Activated CD8-positive, alpha-beta memory T cell treated with anti-CD3 and anti-CD28 coated beads, Interleukin-2, amount 50 U/mL, for 48 hours (primary cell): ENCODE data around the gene CA5A.
"Not testable (repeated sequence)": the region's sequence is repeated elsewhere in the genome, so short reads cannot be mapped to it uniquely, and the experiment has no call there.

Source experiments
- DNase-seq: peaks from one replicate; pipeline ENCODE4 v3.0.0-alpha.2; 2020

The CA5A gene

DNA sequence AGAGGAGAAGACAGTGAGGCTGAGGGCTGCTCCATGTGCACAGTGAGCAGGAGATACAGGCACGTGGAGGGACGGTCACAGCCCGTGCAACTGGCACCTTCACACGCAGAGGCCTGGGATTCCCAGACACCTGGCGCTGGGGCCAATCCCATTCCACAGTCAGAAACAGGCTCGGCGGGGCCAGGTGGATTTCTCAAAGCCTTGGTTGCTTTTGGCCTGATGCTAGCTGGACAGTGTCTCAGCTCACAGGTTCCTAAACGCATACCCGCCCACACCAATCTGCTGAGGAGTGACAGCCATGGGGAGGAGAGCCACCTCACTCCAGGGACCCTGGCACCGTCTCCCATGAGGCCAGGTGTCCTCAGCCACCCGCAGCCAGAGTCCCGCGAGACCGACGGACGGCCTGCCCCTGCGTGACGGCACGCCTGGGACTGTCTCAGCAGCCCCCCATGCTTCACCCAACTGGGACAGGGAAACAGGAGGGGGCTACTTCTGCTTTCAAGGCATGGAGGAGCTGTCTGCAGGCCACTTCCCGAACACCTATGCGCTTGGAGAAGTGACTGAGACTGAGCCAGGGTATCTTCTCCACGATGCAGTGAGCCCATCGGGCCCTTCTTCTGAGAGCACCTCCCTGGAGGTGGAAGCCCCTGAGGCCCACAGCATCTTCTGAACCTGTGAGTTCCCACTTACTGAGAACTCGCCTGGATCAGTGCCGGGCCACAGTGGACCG lies 73.6 kb downstream of the CA5A start:
- not testable (repeated sequence) for DNase-seq

DNA sequence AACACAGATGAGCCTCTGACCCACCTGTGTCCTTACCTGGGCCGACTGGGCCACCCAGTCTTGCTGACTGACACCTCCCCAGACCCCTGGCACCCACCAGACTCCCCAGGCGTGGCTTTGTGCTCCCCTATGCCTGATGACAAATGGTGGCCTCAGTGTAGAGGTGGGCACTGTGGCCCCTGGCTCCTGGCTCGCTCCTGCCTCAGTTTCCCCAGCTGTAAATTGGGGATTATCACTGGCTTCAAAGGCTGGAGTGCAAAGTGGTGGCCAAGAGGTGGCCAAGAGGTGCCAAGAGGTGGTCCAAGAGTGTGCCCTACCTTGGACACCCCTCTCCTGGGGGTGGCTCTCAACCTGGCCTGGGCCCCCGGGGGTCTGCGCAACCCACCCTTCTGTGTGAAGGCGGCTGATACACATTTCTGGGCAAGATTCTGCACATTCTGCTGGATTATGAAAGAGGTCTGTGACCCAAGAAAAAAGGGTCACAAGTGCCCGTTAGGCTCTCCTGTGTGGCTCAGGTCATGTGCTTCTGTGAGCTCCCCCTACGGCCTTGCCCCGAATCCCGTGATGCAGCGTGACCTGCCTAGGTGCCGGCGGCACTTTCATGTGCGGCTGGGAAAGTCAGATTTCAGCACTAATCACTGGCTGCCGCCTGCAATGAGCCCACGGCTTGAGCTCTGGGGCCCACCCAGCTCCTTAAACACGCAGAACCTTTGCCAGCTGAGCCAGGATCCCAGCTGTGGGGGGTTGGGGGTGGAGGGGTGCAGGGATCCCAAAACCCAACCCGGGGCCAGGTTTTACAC lies 74.8 kb downstream of the CA5A start:
- not testable (repeated sequence) for DNase-seq

DNA sequence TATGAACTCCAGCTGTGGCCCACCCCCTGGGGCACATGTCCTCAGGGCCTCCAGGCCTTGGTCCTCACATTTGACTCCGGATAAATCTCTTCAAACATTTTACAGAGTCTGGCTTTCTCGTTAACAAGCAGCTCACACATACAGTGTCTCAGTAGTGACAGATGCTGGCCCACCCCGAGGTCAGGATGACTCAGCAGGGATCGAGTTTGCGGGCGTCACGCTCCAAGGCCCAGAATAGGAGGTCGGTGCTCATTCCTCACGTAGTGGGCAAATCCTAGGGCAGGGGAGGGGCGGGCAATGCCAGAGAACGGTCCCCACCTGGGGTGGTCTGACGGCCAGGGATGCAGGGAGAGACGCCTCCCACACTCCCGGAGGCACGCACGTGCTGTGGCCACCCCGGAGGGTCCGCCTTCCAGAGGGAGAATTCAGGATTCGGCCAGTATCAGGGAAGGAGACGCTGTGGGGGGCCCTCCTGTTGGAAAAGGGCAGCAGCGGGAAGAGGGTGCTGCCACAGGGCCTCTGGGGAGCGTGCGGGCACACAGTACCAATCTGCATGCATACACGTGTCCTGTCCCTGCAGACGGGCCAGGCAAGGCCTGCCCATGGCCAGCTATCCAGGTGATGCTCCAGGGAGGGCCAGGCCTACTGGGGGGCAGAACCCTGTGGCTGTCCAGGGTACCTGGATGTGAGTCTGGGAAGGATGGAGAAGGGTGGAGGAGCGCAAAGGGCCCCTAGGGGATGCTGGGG lies 75.6 kb downstream of the CA5A start:
- no peak for DNase-seq

DNA sequence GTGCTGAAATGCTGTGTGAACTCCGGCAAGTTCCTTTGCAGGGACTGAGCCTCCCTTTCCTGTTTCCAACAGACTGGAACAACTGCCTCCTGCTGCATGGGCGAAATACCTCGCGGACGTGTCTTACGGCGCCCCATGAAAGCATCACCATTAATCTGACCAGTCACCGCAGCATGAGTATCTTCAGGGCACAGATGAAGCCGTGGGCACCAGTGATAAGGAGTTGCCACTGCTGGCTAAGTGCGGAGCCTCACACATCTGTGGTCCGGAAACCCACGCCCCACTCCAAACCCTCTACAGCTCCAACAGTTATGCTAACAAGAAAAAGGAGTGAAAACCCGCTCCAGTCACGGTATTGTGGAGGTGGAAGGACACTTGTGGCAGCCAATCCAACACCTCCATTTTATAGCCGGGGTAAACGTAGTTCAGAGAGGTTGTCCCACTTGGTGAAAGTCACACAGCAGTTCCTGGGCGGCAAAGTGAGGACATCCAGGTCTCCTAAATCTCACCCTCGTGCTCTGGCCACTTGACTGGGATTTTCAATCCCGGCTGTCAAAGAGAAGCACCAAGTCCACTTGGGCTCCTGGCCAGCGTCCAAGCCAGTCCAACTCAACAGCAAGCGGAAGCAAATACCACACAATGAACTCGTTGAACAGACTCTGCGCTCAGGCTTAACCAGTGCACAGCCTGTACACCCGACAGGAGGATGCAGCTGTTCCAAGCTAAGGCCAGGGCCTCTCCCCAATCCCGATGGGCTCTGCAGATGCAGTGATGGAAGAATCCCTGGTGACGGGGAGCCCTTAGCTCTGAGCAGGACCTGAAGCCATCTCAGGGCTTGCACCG lies 78.0 kb downstream of the CA5A start:
- not testable (repeated sequence) for DNase-seq

DNA sequence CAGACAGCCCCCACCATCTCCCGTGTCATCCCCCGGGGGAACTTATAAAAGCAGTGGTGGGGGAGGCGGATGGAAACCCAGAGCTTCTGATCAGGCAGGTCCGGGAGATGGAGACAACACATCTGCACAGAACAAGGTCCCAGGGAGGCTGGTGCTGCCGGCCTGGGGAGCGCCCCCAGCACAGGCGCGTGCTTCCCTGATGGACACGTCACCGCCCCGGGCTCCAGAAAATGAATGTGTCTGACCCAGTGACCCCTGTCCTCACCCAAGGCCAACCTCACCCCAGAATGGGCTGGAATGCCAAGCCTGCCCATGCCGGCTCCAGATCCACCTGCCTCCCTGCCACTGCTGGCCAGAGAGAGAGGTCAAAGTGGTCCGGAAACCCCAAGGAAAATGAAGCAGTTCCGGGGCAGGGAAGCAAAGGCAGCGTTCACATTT lies 79.5 kb downstream of the CA5A start:
- DNase-seq, result no peak

DNA sequence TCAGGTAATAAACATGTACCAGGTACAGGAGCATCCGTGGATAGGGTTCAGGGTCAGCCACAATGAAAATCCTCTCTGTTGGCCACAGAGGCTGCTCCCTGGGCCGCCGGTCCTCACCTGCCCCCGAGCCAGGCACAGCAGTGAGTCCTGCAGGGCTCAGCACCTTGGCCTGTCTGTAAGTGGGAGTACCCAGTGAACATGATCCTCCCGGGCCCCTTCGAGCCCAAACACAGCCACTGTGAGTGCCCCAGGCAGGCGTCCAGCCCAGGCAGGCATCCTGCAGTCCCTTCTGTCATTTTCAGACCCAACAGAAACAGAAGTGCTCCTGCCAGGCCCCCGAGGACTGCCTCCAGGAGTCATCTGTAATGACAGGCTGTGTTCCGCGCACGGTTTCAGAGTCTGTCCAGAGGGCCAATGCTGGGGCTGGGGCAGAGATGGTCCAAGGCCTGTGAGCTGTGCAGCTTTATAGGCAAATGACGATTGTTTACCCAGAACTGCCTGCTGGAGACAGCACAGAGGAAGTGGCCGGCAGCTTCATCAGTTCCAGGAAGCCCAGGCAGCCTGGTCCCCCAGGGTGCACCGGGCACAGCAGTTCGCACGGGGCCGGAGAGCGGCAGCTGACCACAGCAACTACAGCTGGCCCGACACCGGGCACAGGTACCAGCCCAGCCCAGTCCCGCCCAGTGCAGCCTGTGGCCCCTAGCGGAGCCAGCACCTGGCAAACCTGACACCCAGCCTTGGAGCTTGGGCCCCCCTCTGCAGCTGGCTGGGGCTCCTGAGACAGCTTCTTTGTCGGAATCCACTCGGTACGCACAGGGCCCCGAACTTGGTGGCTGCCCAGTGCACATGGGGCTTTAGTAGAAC lies 80.2 kb downstream of the CA5A start:
- DNase-seq, result no peak

DNA sequence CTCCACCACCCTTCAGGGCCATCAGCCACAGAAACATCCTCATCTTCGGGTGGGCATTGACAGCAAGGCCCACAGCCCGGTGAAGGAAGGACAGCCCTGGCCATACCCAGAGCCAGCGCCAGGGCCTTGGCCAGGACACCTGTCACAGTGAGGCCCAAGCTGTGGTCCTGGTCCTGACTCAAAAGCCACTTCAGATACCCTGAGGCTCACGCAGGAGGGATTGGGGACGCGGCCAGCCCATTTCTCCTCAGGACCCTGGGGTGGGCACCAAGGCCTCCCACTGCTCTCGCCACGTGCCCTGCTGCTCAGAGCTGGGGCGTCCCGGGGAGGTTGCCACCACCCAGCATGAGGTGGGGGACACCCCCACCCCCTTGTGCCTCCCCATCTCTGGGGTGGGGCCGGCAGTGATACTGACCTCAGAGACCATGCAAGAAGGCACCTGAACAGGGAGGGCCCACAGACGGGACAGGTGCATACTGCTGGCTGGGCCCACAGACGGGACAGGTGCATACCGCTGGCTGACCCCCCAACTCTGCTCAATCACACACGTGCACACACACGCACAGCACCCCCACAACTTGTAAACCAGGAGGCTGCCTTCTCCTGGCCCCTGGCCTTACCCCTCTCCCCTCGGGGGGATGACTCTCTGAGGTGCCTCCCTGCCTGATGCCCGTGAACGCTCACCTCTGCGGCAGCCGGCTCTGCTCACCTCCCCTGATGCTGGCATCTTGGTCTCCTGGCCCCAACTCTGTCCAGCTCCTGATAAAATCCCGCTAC lies 81.2 kb downstream of the CA5A start:
- no peak for DNase-seq

DNA sequence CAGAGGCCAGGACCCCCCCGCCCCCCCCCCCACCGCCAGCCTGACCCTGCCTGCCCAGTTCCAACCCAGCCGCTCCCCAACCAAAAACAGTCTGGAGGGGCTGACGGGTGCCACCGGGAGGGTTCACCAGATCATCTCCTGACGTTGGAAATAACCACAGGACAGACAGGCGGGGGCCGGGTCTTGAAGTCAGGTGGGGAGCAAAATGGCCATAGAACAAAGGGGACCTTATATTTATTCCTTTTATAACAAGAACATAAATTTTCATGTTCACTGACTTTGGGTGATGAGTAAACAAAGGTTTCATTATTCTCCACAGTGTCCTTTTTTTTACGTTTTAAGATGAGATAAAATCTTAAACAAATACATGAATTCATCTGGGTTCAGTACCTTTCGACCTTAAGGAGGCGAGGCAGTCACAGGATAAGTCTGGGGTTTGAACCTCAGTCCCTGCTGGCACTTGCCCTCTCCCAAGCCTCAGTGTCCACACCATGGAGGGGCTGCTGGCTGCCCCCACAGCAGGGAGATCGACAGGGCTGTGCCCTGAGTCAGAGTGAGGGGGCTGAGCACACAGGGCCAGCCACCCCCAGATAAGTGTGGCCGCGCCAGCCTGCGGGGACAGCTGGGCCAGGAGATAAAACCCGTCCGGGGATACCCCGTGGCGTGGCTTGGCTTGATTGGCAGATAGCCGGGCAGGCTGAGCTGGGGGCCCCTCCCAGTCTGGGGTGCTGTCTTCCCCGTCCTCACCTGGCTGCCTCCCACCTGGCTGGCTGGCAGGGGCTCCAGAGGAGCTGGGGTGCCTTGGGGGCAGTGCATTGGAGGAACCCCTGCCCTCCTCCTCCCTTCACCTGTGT lies 82.0 kb downstream of the CA5A start:
- no peak for DNase-seq

DNA sequence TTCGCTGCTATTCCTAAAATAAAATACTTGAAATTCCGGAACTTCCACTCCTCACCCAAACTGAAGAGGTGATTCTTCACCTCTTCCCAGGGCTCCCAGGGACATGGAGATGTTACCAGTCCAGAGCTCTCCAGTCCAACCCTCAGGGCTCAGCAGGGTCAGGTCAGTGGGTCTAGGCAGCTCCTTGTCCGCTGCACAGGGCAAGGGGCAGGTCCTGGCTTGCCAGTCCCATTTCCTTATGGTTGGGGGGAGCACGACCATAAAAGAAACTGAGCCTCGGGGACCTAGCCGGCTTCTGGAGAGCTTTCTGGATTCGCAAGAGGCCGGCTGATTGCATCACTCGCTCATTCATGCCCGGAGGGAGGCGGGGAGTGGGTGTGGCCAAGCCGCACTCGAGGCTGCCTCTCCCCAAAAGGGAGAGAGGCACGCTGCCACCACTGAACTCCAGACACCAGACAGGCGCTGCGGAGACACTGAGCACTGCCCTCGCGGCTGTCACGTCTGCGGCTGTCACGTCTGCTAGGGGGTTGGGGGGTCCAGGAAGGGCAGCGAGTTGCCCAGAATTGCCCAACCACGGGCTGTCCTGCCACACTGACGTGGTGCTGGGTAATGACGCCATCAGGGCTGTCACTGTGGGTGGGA lies 82.8 kb downstream of the CA5A start:
- DNase-seq, result peak; percentile 92

DNA sequence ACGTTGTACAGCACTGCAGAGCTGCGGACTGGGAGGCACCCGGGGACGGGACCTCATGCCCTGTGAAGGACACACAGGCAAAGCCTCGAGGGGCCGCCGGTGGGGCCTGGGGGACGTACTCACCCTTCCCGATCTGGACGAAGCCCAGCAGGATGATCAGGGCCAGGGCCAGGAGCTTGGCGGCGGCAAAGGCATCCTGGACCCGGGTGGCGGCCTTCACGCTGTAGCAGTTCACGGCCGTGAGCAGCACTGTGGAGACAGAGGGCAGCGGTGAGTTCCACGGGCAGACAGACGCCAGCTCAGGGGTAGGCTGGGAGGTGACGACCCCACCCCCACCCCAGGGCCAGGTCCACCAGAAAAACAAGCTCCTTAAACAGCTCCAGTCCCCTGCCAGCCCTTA lies 84.7 kb downstream of the CA5A start:
- DNase-seq, result no peak

DNA sequence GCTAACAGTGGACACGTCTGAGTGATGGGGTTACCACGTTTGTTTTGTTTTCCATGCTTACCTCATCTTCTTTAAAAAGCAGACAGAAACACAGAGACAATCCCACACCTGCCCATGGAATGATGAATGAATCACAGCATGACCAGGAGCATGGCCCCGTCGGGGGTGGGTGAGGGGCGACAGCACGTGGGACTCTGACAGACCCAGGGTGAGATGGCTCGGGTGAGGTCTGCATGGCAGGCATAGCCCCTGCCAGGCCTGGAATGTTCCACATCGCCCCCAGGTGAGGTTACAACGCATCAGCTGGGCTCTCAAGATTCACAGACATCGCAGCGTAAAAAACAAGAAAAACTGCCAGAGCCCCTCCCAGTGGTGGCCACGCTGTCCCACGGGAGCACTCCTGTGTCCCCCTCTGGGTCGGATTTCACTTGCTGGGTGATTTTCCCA lies 85.2 kb downstream of the CA5A start:
- DNase-seq, result no peak

DNA sequence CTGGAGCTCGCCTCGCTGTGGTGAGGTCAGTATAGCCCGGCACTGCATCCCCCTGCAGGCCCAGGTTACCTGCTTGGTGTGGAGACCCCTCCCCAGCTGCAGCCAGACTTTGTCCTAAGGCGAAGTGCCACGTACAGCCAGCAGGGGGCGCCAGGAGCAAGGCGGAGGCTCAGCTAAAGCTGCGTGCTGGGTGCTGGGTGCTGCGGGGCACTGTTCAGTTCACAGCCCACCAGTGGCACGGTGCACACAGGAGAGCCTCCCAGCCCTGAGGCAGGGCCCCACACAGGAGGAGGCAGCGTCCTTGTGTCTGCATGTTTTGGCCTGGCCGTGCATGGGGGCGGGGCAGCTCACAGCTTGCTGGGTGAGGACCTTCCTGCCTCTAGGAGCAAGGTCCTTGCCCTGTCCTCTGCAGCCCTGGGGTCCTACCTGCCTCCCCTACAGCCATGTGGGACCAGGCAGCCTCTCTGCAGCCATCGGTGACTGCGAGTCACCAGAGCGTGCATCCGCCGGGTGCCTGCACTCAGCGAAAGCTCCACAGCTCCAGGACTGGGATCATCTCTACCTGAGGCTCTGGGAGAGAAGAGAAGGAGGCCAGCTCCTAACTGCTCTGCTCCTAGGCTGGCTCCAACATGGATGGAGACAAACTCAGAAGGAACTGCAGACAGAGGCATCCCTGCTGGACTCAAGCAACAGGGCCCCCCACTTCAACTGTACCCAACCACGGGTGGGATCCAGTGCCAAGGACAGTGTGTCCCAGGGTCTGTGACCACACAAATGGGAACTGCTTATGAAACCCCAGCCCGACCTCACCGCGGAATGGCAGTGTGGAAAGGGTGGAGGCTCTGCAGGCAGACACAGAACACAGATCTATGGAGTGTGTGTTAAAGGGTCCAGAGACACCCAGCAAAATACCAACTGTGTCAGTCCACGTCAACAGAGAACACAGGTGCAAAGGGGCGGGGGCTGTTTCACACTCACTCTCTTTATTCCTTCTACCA lies 86.0 kb downstream of the CA5A start:
- peak; percentile 91 for DNase-seq

DNA sequence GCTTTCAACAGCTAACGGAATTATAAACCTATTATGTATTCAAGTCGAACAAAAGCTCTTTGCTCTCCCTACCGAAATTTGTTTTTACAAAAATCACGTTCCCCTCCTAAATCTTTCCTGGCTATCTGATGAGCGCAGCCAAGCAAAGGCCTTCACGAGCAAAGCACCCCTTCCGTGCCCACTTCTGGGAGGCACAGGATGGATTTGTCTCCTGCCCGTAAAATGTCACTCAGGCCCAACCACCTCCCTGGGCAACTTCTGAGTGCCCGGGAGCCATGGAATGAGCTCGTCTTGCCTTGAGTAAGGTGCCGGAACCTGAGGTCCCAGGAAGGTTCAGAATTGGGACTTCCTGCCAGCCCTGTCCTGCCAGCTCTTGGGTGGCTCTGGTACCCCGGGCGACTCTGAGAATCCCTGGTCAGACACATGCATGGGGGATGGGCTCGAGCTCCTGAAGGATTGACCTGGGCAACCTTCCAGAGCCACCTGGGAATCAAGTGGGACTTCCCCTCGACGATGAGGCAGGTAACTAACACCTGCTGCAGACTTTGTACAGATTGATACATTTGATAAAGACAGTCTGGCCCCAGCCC lies 86.8 kb downstream of the CA5A start:
- DNase-seq, result no peak

DNA sequence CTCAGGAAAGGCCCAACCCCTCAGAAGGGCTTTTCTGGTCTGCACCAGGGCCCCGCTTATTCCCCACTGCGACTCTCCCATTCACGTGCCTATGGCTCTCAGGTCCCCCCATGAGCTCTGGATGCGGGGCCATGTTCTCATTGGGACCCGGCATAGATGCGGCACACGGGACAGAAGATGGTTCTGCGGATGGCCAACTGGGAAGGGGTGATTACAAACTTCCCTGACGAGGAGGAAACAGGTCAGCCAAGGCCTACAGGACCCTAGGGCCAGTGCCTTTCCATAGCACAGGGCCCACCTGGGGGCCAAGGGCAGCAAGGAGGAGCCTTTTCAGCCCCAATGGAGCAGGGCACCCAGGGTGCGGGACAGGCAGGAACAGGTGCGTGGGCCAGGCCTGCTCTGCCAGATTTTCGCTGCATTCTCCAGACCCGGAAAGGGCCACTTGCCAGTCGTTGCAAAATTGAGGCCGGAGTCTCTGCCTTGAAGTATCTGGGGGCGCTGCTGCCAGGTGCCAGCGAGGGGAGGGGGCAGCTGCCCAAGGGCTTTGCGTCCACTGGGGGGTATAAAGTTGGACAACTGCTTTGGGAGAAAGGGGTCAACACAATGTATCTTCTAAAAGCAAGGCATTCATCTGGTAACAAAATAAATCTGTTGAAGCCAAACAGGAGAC lies 87.5 kb downstream of the CA5A start:
- DNase-seq, result no peak

DNA sequence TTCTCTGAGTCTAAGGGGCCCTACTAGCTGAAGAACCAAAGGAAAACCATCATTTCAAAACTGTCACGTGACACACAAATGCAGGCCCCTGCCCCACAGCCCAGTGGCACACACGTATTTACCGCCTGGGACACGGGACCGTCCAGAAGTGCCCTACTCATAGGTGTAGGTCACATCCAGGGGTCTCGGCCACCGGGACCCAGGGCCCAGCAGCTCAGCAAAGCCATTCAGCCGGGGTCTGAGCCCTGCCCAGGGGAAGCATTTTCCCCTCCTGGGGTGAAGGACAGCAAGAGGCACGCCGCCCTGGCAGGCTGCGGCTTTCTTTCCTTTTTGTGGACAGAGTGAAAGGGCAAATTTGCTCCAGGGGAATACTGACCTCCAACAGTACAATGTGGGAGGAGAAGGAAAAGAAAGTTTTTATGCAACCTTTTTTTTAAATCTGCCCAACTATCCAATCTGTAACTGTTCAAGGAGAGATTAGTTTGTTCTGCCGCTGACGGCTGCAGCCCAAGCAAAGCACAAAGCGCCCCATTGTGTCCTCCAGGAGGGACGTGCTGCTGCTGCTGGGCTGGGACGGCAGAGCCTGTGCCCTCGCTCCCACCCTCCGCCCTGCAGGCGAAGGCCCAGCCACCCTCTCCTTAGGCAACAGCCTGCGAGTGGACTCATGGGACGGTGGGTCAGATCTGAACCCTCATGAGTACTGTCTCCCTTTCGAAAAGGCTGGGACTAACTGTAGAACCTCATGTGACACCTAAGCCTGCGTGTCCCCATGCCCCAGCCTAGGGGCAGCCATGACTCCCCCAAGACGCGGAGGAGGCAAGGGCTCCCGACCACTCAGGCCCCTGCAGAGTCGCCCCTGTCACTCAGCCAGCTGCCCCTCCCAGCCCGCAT lies 88.3 kb downstream of the CA5A start:
- no peak for DNase-seq

DNA sequence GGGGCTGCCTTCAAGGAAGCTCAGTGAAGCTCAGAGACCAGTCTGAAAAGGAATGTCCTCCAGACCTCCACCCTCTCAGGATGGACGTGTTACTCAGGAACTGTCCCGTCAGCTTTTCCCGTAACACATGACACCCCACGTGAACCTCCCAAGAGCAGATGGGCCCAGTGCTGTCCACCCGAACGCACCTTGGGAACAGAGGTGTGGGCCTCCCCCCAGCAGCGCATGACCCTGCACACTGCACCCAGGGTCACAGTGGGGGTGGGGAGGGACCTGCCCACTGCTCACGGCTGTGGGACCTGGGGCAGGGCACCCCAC lies 88.9 kb downstream of the CA5A start:
- DNase-seq, result no peak
